ENCODE measurements around the gene PIK3IP1.

The PIK3IP1 gene

GRCh38 chr22:31287818-31288495, 4.3 kb downstream of the PIK3IP1 start:
- Histone ChIP-seq H3K4me1 (ENCODE audit: control insufficient read depth, insufficient read depth, low read length) (peaks cover 7% of the 10 kb centered on the region; the same call in 1 of the 2 replicates), H3K36me3 (ENCODE audit: control insufficient read depth, insufficient read depth, low read length) (no peaks in the 10 kb centered on the region), H3K9ac (ENCODE audit: low read length) (no peak overlapping the region), H3K4me3 (ENCODE audit: low read depth, low read length) (no peak overlapping the region), H3K9me3 (ENCODE audit: control insufficient read depth, insufficient read depth, low read depth, low read length) (no peaks in the 10 kb centered on the region), H3K27ac (ENCODE audit: low read depth, low read length) (no peak overlapping the region), H3K27me3 (ENCODE audit: control insufficient read depth, insufficient read depth, low read length) (peaks cover 24% of the 10 kb centered on the region)

GRCh38 chr22:31286360-31287255, 5.7 kb downstream of the PIK3IP1 start:
- Histone ChIP-seq H3K27ac (ENCODE audit: low read depth, low read length) (no peak overlapping the region), H3K36me3 (ENCODE audit: control insufficient read depth, insufficient read depth, low read length) (0 out of 2 replicates have a peak, but pooled peaks cover 2% of the 10 kb centered on the region), H3K9me3 (ENCODE audit: control insufficient read depth, insufficient read depth, low read depth, low read length) (no peaks in the 10 kb centered on the region), H3K4me1 (ENCODE audit: control insufficient read depth, insufficient read depth, low read length) (peaks cover 3% of the 10 kb centered on the region; the same call in 1 of the 2 replicates), H3K27me3 (ENCODE audit: control insufficient read depth, insufficient read depth, low read length) (peaks cover 20% of the 10 kb centered on the region), H3K4me3 (ENCODE audit: low read depth, low read length) (no peak overlapping the region), H3K9ac (ENCODE audit: low read length) (no peak overlapping the region)

- Histone ChIP-seq H3K4me1 (ENCODE audit: control insufficient read depth, insufficient read depth, low read length) (peaks cover 3% of the 10 kb centered on the region; the same call in 1 of the 2 replicates), H3K36me3 (ENCODE audit: control insufficient read depth, insufficient read depth, low read length) (peaks cover 11% of the 10 kb centered on the region), H3K9me3 (ENCODE audit: control insufficient read depth, insufficient read depth, low read depth, low read length) (no peaks in the 10 kb centered on the region), H3K27me3 (ENCODE audit: control insufficient read depth, insufficient read depth, low read length) (peaks cover 6% of the 10 kb centered on the region), H3K9ac (ENCODE audit: low read length) (no peak overlapping the region), H3K27ac (ENCODE audit: low read depth, low read length) (no peak overlapping the region), H3K4me3 (ENCODE audit: low read depth, low read length) (no peak overlapping the region)
Measured at GRCh38 chr22:31284281-31285155, 7.8 kb downstream of the PIK3IP1 start.

- Histone ChIP-seq H3K4me3 (ENCODE audit: low read depth, low read length) (no peak overlapping the region), H3K9ac (ENCODE audit: low read length) (no peak overlapping the region), H3K27me3 (ENCODE audit: control insufficient read depth, insufficient read depth, low read length) (no peaks in the 10 kb centered on the region), H3K4me1 (ENCODE audit: control insufficient read depth, insufficient read depth, low read length) (peaks cover 3% of the 10 kb centered on the region; the same call in 1 of the 2 replicates), H3K27ac (ENCODE audit: low read depth, low read length) (no peak overlapping the region), H3K9me3 (ENCODE audit: control insufficient read depth, insufficient read depth, low read depth, low read length) (no peaks in the 10 kb centered on the region), H3K36me3 (ENCODE audit: control insufficient read depth, insufficient read depth, low read length) (peaks cover 26% of the 10 kb centered on the region)
Measured at GRCh38 chr22:31282748-31283468, 9.4 kb downstream of the PIK3IP1 start.

- H3K9ac ChIP-seq (ENCODE audit: low read length), result no peak overlapping the region
- no peak overlapping the region for H3K4me3 ChIP-seq (ENCODE audit: low read depth, low read length)
- H3K36me3 ChIP-seq (ENCODE audit: control insufficient read depth, insufficient read depth, low read length), result peaks cover 34% of the 10 kb centered on the region
- H3K27me3 ChIP-seq (ENCODE audit: control insufficient read depth, insufficient read depth, low read length), result no peaks in the 10 kb centered on the region
- no peaks in the 10 kb centered on the region for H3K9me3 ChIP-seq (ENCODE audit: control insufficient read depth, insufficient read depth, low read depth, low read length)
- no peak overlapping the region for H3K27ac ChIP-seq (ENCODE audit: low read depth, low read length)
- peaks cover 3% of the 10 kb centered on the region; the same call in 1 of the 2 replicates for H3K4me1 ChIP-seq (ENCODE audit: control insufficient read depth, insufficient read depth, low read length)
Measured at GRCh38 chr22:31281733-31282132, 10.6 kb downstream of the PIK3IP1 start.

GRCh38 chr22:31279821-31280505, 12.3 kb downstream of the PIK3IP1 start:
- Histone ChIP-seq H3K27me3 (ENCODE audit: control insufficient read depth, insufficient read depth, low read length) (no peaks in the 10 kb centered on the region), H3K4me3 (ENCODE audit: low read depth, low read length) (no peak overlapping the region), H3K9ac (ENCODE audit: low read length) (no peak overlapping the region), H3K4me1 (ENCODE audit: control insufficient read depth, insufficient read depth, low read length) (peaks cover 3% of the 10 kb centered on the region; the same call in 1 of the 2 replicates), H3K36me3 (ENCODE audit: control insufficient read depth, insufficient read depth, low read length) (peaks cover 47% of the 10 kb centered on the region), H3K9me3 (ENCODE audit: control insufficient read depth, insufficient read depth, low read depth, low read length) (no peaks in the 10 kb centered on the region), H3K27ac (ENCODE audit: low read depth, low read length) (no peak overlapping the region)

- Histone ChIP-seq H3K36me3 (ENCODE audit: control insufficient read depth, insufficient read depth, low read length) (peaks cover 52% of the 10 kb centered on the region), H3K9ac (ENCODE audit: low read length) (no peak overlapping the region), H3K4me1 (ENCODE audit: control insufficient read depth, insufficient read depth, low read length) (no peaks in the 10 kb centered on the region), H3K27me3 (ENCODE audit: control insufficient read depth, insufficient read depth, low read length) (no peaks in the 10 kb centered on the region), H3K4me3 (ENCODE audit: low read depth, low read length) (no peak overlapping the region), H3K27ac (ENCODE audit: low read depth, low read length) (no peak overlapping the region), H3K9me3 (ENCODE audit: control insufficient read depth, insufficient read depth, low read depth, low read length) (no peaks in the 10 kb centered on the region)
Measured at GRCh38 chr22:31279327-31279669, 13.0 kb downstream of the PIK3IP1 start.

GRCh38 chr22:31278626-31279326, 13.5 kb downstream of the PIK3IP1 start:
- H3K36me3 ChIP-seq (ENCODE audit: control insufficient read depth, insufficient read depth, low read length), result peaks cover 56% of the 10 kb centered on the region

GRCh38 chr22:31278151-31278621, 14.1 kb downstream of the PIK3IP1 start:
- H3K27ac ChIP-seq (ENCODE audit: low read depth, low read length), result no peak overlapping the region
- no peak overlapping the region for H3K4me3 ChIP-seq (ENCODE audit: low read depth, low read length)
- H3K9ac ChIP-seq (ENCODE audit: low read length), result no peak overlapping the region
- no peaks in the 10 kb centered on the region for H3K4me1 ChIP-seq (ENCODE audit: control insufficient read depth, insufficient read depth, low read length)
- no peaks in the 10 kb centered on the region for H3K27me3 ChIP-seq (ENCODE audit: control insufficient read depth, insufficient read depth, low read length)
- H3K36me3 ChIP-seq (ENCODE audit: control insufficient read depth, insufficient read depth, low read length), result peaks cover 61% of the 10 kb centered on the region
- no peaks in the 10 kb centered on the region for H3K9me3 ChIP-seq (ENCODE audit: control insufficient read depth, insufficient read depth, low read depth, low read length)

More at GRCh38 chr22:31278626-31279326, 13.5 kb downstream of the PIK3IP1 start:
- Histone ChIP-seq H3K27ac (ENCODE audit: low read depth, low read length) (no peak overlapping the region), H3K4me1 (ENCODE audit: control insufficient read depth, insufficient read depth, low read length) (no peaks in the 10 kb centered on the region), H3K9ac (ENCODE audit: low read length) (no peak overlapping the region), H3K4me3 (ENCODE audit: low read depth, low read length) (no peak overlapping the region), H3K9me3 (ENCODE audit: control insufficient read depth, insufficient read depth, low read depth, low read length) (no peaks in the 10 kb centered on the region), H3K27me3 (ENCODE audit: control insufficient read depth, insufficient read depth, low read length) (no peaks in the 10 kb centered on the region)

Data from HUES6 (cell line).